HepG2 (cell line): ENCODE results near the gene MKX. TPM values are rescaled to one million over a fixed set of nuclear protein-coding genes. Genes with fewer than 3 reads are reported as not detected.

ENCODE experiments used
- ATAC-seq: fragments of 200-7000 bp; cut with Tn5 transposase; 3 replicates; pipeline ENCODE4 v1.9.1; 2020; ENCODE audit warnings: mild to moderate bottlenecking, moderate library complexity
- BruUV-seq: library from RNA; stranded (reverse); fragments of 400-500 nt; replicated peaks from 2 replicates; lab custom pipeline; 2021; lab: Mats Ljungman, UMichigan
- CTCF ChIA-PET: fragments of 300-600 bp; formaldehyde crosslinking; extraction: SDS; loops from one replicate; lab custom pipeline; 2021; ENCODE audit warnings: low total read pairs, inconsistent platforms, low intra/inter-chr PET ratio; lab: Yijun Ruan, JAX
- POLR2A ChIA-PET: fragments of 350-600 bp; sonication (Branson Sonifier 250); formaldehyde crosslinking; loops from one replicate; lab custom pipeline; 2020; ENCODE audit warnings: antibody characterized with exemption, inconsistent platforms; lab: Yijun Ruan, JAX
- DNase-seq: peaks from one replicate; pipeline ENCODE4 v3.0.0-alpha.2; 2015; ENCODE audit warnings: low spot score
- FAIRE-seq: peaks from 3 replicates; lab custom pipeline; 2011; peaks lifted over from hg19 to GRCh38; lab: Jason Lieb, UNC
- H2AFZ ChIP-seq: one replicate; pipeline ENCODE4 v1.6.1; 2011; ENCODE audit warnings: low read length, inconsistent platforms
- H3K27ac ChIP-seq: fragments of 300-600 bp; 3 replicates; pipeline ENCODE4 v1.8.0; 2011; ENCODE audit warnings: mixed run types, mild to moderate bottlenecking, mixed read lengths, low read length, inconsistent platforms; ENCODE audit not compliant: insufficient read depth; ENCODE audit errors: extremely low read length
- H3K27me3 ChIP-seq, 2 experiments: fragments of 200-600 bp in 1 of 2; 2 replicates in 1 of 2; 3 replicates in 1 of 2; pipeline versions ENCODE4 v1.6.0 to v1.8.0; 2011; ENCODE audit warnings: low read length in 2 of 2, mild to moderate bottlenecking in 2 of 2, moderate library complexity in 2 of 2, inconsistent platforms in 1 of 2; ENCODE audit not compliant: insufficient read depth in 2 of 2, control insufficient read depth in 1 of 2
- H3K36me3 ChIP-seq, 2 experiments: fragments of 200-600 bp in 1 of 2; replicated peaks in 1 of 2; 2 replicates in 1 of 2; 3 replicates in 1 of 2; pipeline versions ENCODE4 v1.5.1 to v1.8.0; 2011; ENCODE audit warnings: low read length in 2 of 2, inconsistent platforms in 1 of 2; ENCODE audit not compliant: insufficient read depth in 2 of 2, control insufficient read depth in 1 of 2
- H3K4me1 ChIP-seq: 2 replicates; pipeline ENCODE4 v1.5.1; 2012; ENCODE audit warnings: low read length, inconsistent platforms; ENCODE audit not compliant: insufficient read depth
- H3K4me2 ChIP-seq: 2 replicates; pipeline ENCODE4 v1.6.0; 2011; ENCODE audit warnings: low read depth, low read length, inconsistent platforms
- H3K4me3 ChIP-seq, 3 experiments: fragments of 200-600 bp in 1 of 3; sonication (generic), shearing (Covaris generic) in 1 of 3; replicated peaks in 1 of 3; 2 replicates each; pipeline ENCODE4 v1.5.1; 2011 to 2016; ENCODE audit warnings: low read length in 3 of 3, inconsistent platforms in 2 of 3, low read depth in 2 of 3, mild to moderate bottlenecking in 2 of 3, control low read depth in 1 of 3, mixed read lengths in 1 of 3; ENCODE audit not compliant: insufficient read depth in 1 of 3
- H3K79me2 ChIP-seq: one replicate; pipeline ENCODE4 v1.6.1; 2011; ENCODE audit warnings: low read length, inconsistent platforms; ENCODE audit not compliant: insufficient read depth
- H3K9ac ChIP-seq: 2 replicates; pipeline ENCODE4 v1.6.0; 2011; ENCODE audit warnings: mild to moderate bottlenecking, low read depth, low read length, inconsistent platforms; ENCODE audit not compliant: insufficient read depth
- H3K9me3 ChIP-seq: 2 replicates; pipeline ENCODE4 v1.5.1; 2012; ENCODE audit warnings: mild to moderate bottlenecking, low read length
- H4K20me1 ChIP-seq: 2 replicates; pipeline ENCODE4 v1.6.0; 2011; ENCODE audit warnings: inconsistent platforms, mild to moderate bottlenecking, low read length, moderate library complexity; ENCODE audit not compliant: insufficient read depth
- ADNP ChIP-seq: sonication (generic); formaldehyde crosslinking; IDR thresholded peaks from 2 replicates; pipeline ENCODE4 v1.4.0; 2020; ENCODE audit warnings: missing genetic modification reagents
- ARID2 ChIP-seq: sonication (generic); formaldehyde crosslinking; IDR thresholded peaks from 2 replicates; pipeline ENCODE4 v1.8.1; 2022; ENCODE audit warnings: mild to moderate bottlenecking, missing genetic modification reagents, borderline replicate concordance
- CHD2 ChIP-seq: IDR thresholded peaks from 2 replicates; pipeline ENCODE4 v1.6.1; 2011; ENCODE audit warnings: low read depth, low read length, improper control_type of control experiment
- GTF3A ChIP-seq: sonication (generic); formaldehyde crosslinking; conservative IDR thresholded peaks from 2 replicates; pipeline ENCODE4 v1.4.0; 2020; ENCODE audit warnings: mild to moderate bottlenecking, missing genetic modification reagents
- MIXL1 ChIP-seq: IDR thresholded peaks from 2 replicates; pipeline ENCODE4 v1.6.1; 2016
- PRDM4 ChIP-seq: sonication (generic); formaldehyde crosslinking; IDR thresholded peaks from 2 replicates; pipeline ENCODE4 v1.9.0; 2021; ENCODE audit warnings: missing genetic modification reagents, borderline replicate concordance
- RAD21 ChIP-seq: fragments of 450-650 bp; formaldehyde crosslinking; IDR thresholded peaks from 2 replicates; pipeline ENCODE4 v1.5.0; 2020; ENCODE audit warnings: mild to moderate bottlenecking
- RBM39 ChIP-seq: fragments of 200-400 bp; formaldehyde crosslinking; IDR thresholded peaks from one replicate; pipeline ENCODE4 v1.6.1; 2018; ENCODE audit warnings: antibody characterized with exemption, mild to moderate bottlenecking, low read depth, low read length; ENCODE audit not compliant: poor library complexity, severe bottlenecking
- SRSF4 ChIP-seq: fragments of 200-400 bp; formaldehyde crosslinking; IDR thresholded peaks from one replicate; pipeline ENCODE4 v1.6.1; 2018; ENCODE audit warnings: mild to moderate bottlenecking, low read depth, low read length, moderate library complexity; ENCODE audit not compliant: poor library complexity, severe bottlenecking
- SRSF9 ChIP-seq: fragments of 200-400 bp; formaldehyde crosslinking; IDR thresholded peaks from 2 replicates; pipeline ENCODE4 v1.6.1; 2018; ENCODE audit warnings: borderline replicate concordance, mild to moderate bottlenecking, low read depth, low read length; ENCODE audit not compliant: insufficient read depth, poor library complexity, severe bottlenecking
- SSRP1 ChIP-seq: IDR thresholded peaks from 2 replicates; pipeline ENCODE4 v1.6.1; 2016; ENCODE audit warnings: control low read depth
- TEAD3 ChIP-seq: optimal IDR thresholded peaks from 2 replicates; pipeline ENCODE3; 2016; ENCODE audit warnings: borderline replicate concordance
- ZBTB4 ChIP-seq: sonication (generic); formaldehyde crosslinking; IDR thresholded peaks from 2 replicates; pipeline ENCODE4 v1.4.0; 2020; ENCODE audit warnings: missing genetic modification reagents, mild to moderate bottlenecking, borderline replicate concordance
- ZBTB7B ChIP-seq: sonication (generic); formaldehyde crosslinking; IDR thresholded peaks from 2 replicates; pipeline ENCODE4 v1.4.0; 2020; ENCODE audit warnings: missing genetic modification reagents
- ZFP41 ChIP-seq: sonication (generic); formaldehyde crosslinking; IDR thresholded peaks from 2 replicates; pipeline ENCODE4 v1.4.0; 2020; ENCODE audit warnings: mild to moderate bottlenecking, missing genetic modification reagents, borderline replicate concordance
- ZFY ChIP-seq: sonication (generic); formaldehyde crosslinking; IDR thresholded peaks from 2 replicates; pipeline ENCODE4 v1.4.0; 2020; ENCODE audit warnings: missing genetic modification reagents
- ZNF101 ChIP-seq: sonication (generic); formaldehyde crosslinking; IDR thresholded peaks from 2 replicates; pipeline ENCODE4 v1.4.0; 2020; ENCODE audit warnings: mild to moderate bottlenecking, low read depth, missing genetic modification reagents, borderline replicate concordance
- ZNF160 ChIP-seq: sonication (generic); formaldehyde crosslinking; IDR thresholded peaks from 2 replicates; pipeline ENCODE4 v1.8.0; 2022; ENCODE audit warnings: mild to moderate bottlenecking, inconsistent platforms, missing genetic modification reagents
- ZNF367 ChIP-seq: sonication (generic); formaldehyde crosslinking; IDR thresholded peaks from 2 replicates; pipeline ENCODE4 v1.4.0; 2020; ENCODE audit warnings: missing genetic modification reagents, borderline replicate concordance
- ZNF792 ChIP-seq: IDR thresholded peaks from 2 replicates; pipeline ENCODE4 v1.6.1; 2016
- ZSCAN25 ChIP-seq: sonication (generic); formaldehyde crosslinking; IDR thresholded peaks from 2 replicates; pipeline ENCODE4 v1.8.0; 2022; ENCODE audit warnings: mild to moderate bottlenecking, missing genetic modification reagents
- WGBS: methylation state at CpG from one replicate; pipeline ENCODE4 v1.1.6; 2017; ENCODE audit warnings: low lambda C conversion rate; 5-methylcytosine and 5-hydroxymethylcytosine counted together
- in situ Hi-C: cut with HindIII; loops from 2 replicates; pipeline ENCODE4 v1.10.0; 2017; ENCODE audit warnings: low pct_unique_long_range_greater_than_20kb; ENCODE audit not compliant: extremely low pct_ligation_motif_present
- intact Hi-C: fragments of 100-400 bp; cut with micrococcal nuclease; formaldehyde crosslinking; loops from one replicate; pipeline ENCODE4 v1.10.0; 2022; ENCODE audit not compliant: unreplicated experiment
- polyA plus RNA-seq, 8 experiments: library from polyadenylated mRNA; depleted of rRNA in 3 of 8; stranded (reverse) in 7 of 8; unstranded in 1 of 8; fragments of >200 nt; fragmentation: Illumina TruSeq in 4 of 8; extraction: Trizol in 4 of 8; gene quantifications; 2 replicates each; pipeline versions ENCODE4 v1.2.1 to v1.2.3, GENCODE V29; 2011 to 2016; ENCODE audit warnings: low read depth in 4 of 8, missing spikeins in 1 of 8, mixed read lengths in 1 of 8; ENCODE audit not compliant: insufficient read depth in 1 of 8
- total RNA-seq, 5 experiments: library from RNA; depleted of rRNA; stranded (reverse); fragments of >200 nt; fragmentation: Illumina TruSeq; extraction: Trizol; gene quantifications; 2 replicates each; pipeline ENCODE4 v1.2.3, GENCODE V29; 2016; ENCODE audit warnings: low read depth in 1 of 5

MKX gene
- total and polyA plus RNA-seq, 2 of the 13 experiments (the other 11 are each of a cell fraction or from before 2014, with no cell fraction given), result not detected

GRCh38 chr10:27628621-27629020 lies 117.0 kb downstream of the MKX start (continued):
- TF ChIP-seq PRDM4 (no peak), ZNF101 (CRISPR knock-in tag) (no peak), RBM39 (no peak), GTF3A (no peak), ZFY (no peak), ZSCAN25 (no peak), SRSF9 (no peak), ZNF367 (CRISPR knock-in tag) (no peak), MIXL1 (CRISPR knock-in tag) (no peak), RAD21 (CRISPR knock-in tag) (no peak), CHD2 (no peak)

GRCh38 chr10:27626890-27627289 lies 118.7 kb downstream of the MKX start:
- Histone ChIP-seq H3K9me3 (no peaks in the 10 kb centered on the region), H3K4me3 (no peak overlapping the region), H3K4me1 (no peaks in the 10 kb centered on the region), H3K27me3 (peaks cover 0 to 32% of the 10 kb centered on the region in 2 experiments; a peak in 4 of 5 replicates), H4K20me1 (no peaks in the 10 kb centered on the region), H3K4me2 (no peak overlapping the region), H2AFZ (no peak overlapping the region), H3K79me2 (no peaks in the 10 kb centered on the region), H3K9ac (no peak overlapping the region), H3K36me3 (no peaks in the 10 kb centered on the region), H3K27ac (no peak overlapping the region)
- FAIRE-seq, result no peak
- in situ Hi-C loops, result no loop called here
- ChIA-PET POLR2A (no interaction called here), CTCF (no interaction called here)
- intact Hi-C loops, result no loop called here
- WGBS, result 32% methylated on average over 6 of the region's 6 CpGs
- BruUV-seq, result no TSS peak
- DNase-seq, result no peak
- ATAC-seq, result no peak
- TF ChIP-seq TEAD3 (no peak), ZBTB4 (no peak), SRSF4 (no peak), SSRP1 (no peak), ARID2 (CRISPR knock-in tag) (no peak), ADNP (CRISPR knock-in tag) (no peak), ZFP41 (no peak), ZNF792 (CRISPR knock-in tag) (no peak), ZBTB7B (no peak), ZNF160 (CRISPR knock-in tag) (no peak)
